Small intestine (tissue), 7 donors: ENCODE results near the gene LRTM2. TPM values are rescaled to one million over a fixed set of nuclear protein-coding genes. Genes with fewer than 3 reads are reported as not detected.

Source experiments
- DNase-seq, 2 donors: peaks; one replicate each; pipeline versions ENCODE4 v3.0.0 to v3.0.0-alpha.2; 2013
- FAIRE-seq: peaks from 2 replicates; lab custom pipeline; 2012; peaks lifted over from hg19 to GRCh38; lab: Jason Lieb, UNC
- H3K27ac ChIP-seq, 3 donors: one replicate each; pipeline ENCODE4 v1.5.1; 2013; ENCODE audit warnings: low read length in 2 of 3, mild to moderate bottlenecking in 2 of 3, control low read depth in 1 of 3, inconsistent platforms in 1 of 3, low read depth in 1 of 3, moderate library complexity in 1 of 3
- H3K27me3 ChIP-seq, 3 donors: one replicate each; pipeline ENCODE4 v1.6.1; 2013; ENCODE audit warnings: low read length in 3 of 3, inconsistent platforms in 1 of 3; ENCODE audit not compliant: control insufficient read depth in 3 of 3, insufficient read depth in 3 of 3
- H3K36me3 ChIP-seq, 3 donors: one replicate each; pipeline ENCODE4 v1.6.1; 2013; ENCODE audit warnings: low read length in 3 of 3, inconsistent platforms in 1 of 3, low read depth in 1 of 3, mild to moderate bottlenecking in 1 of 3, moderate library complexity in 1 of 3; ENCODE audit not compliant: control insufficient read depth in 3 of 3, insufficient read depth in 2 of 3
- H3K4me1 ChIP-seq, 3 donors: one replicate each; pipeline ENCODE4 v1.6.1; 2013; ENCODE audit warnings: low read length in 2 of 3, inconsistent platforms in 1 of 3, low read depth in 1 of 3, mild to moderate bottlenecking in 1 of 3, moderate library complexity in 1 of 3; ENCODE audit not compliant: control insufficient read depth in 3 of 3, insufficient read depth in 2 of 3
- H3K4me3 ChIP-seq, 3 donors: one replicate each; pipeline ENCODE4 v1.5.1; 2013; ENCODE audit warnings: low read length in 3 of 3, control low read depth in 1 of 3, inconsistent platforms in 1 of 3, low read depth in 1 of 3, mild to moderate bottlenecking in 1 of 3, moderate library complexity in 1 of 3
- H3K9me3 ChIP-seq, 2 donors: one replicate each; pipeline ENCODE4 v1.6.1; 2013; ENCODE audit warnings: low read depth in 1 of 2, low read length in 1 of 2; ENCODE audit not compliant: control insufficient read depth in 2 of 2, insufficient read depth in 1 of 2
- WGBS, 3 donors: extraction: QIAGEN DNeasy Blood & Tissue Kit; methylation state at CpG; one replicate each; pipeline ENCODE4 v1.1.7; 2013; 5-methylcytosine and 5-hydroxymethylcytosine counted together
- polyA plus RNA-seq, 4 donors: library from polyadenylated mRNA; stranded (reverse) in 3 of 4; unstranded in 1 of 4; fragments of 200-250 nt in 3 of 4; fragments of 120-200 nt in 1 of 4; gene quantifications; one replicate each; pipeline versions ENCODE4 v1.2.1 to v1.2.3, GENCODE V29; 2013
- donor health status: healthy with polysubstance abuse.
- donor health status: control.
- donor health status: control.
- donor health status: Bipolar disorder and iron deficiency.
- donor health status: healthy.

Gene LRTM2
- polyA plus RNA-seq, 4 donors = 0.03 TPM; not detected in 2

GRCh38 chr12:1872448-1872847 is 52.1 kb downstream of the LRTM2 start:
- Histone ChIP-seq H3K9me3 (peaks cover 0 to 11% of the 10 kb centered on the region in 2 donors), H3K4me1 (no peaks in the 10 kb centered on the region), H3K27ac (no peak overlapping the region), H3K36me3 (no peaks in the 10 kb centered on the region), H3K4me3 (no peak overlapping the region), H3K27me3 (peaks cover 0 to 8% (median 2%) of the 10 kb centered on the region in 3 donors)
- WGBS, 3 donors = 89 to 92% (median 91%) methylated on average over 7 of the region's 7 CpGs
- DNase-seq = no peak
- FAIRE-seq = no peak

- Histone ChIP-seq H3K36me3 (no peaks in the 10 kb centered on the region), H3K27ac (no peak overlapping the region), H3K27me3 (peaks cover 0 to 8% (median 0%) of the 10 kb centered on the region in 3 donors), H3K4me3 (no peak overlapping the region), H3K9me3 (peaks cover 0 to 11% of the 10 kb centered on the region in 2 donors), H3K4me1 (no peaks in the 10 kb centered on the region)
- WGBS, 3 donors = 64 to 69% (median 66%) methylated on average over 5 of the region's 5 CpGs
- FAIRE-seq (no peak), DNase-seq (no peak)
These were observed 53.5 kb downstream of the LRTM2 start for GRCh38 chr12:1873531-1874510.

GRCh38 chr12:1875608-1876007 is 55.2 kb downstream of the LRTM2 start:
- 69 to 77% (median 76%) methylated on average over 6 of the region's 6 CpGs for WGBS, 3 donors
- Histone ChIP-seq H3K27me3 (peaks cover 0 to 8% (median 0%) of the 10 kb centered on the region in 3 donors), H3K4me3 (no peak overlapping the region), H3K4me1 (no peaks in the 10 kb centered on the region), H3K9me3 (peaks cover 0 to 4% of the 10 kb centered on the region in 2 donors), H3K36me3 (no peaks in the 10 kb centered on the region), H3K27ac (no peak overlapping the region)
- FAIRE-seq = no peak
- DNase-seq = no peak

- no peaks in the 10 kb centered on the region for H3K4me1 ChIP-seq
- DNase-seq (no peak), FAIRE-seq (no peak)
- peaks cover 0 to 4% of the 10 kb centered on the region in 2 donors for H3K9me3 ChIP-seq
- no peak overlapping the region for H3K4me3 ChIP-seq
- peaks cover 0 to 8% (median 0%) of the 10 kb centered on the region in 3 donors for H3K27me3 ChIP-seq
- H3K36me3 ChIP-seq = no peaks in the 10 kb centered on the region
- H3K27ac ChIP-seq = no peak overlapping the region
- 75 to 80% (median 75%) methylated on average over 3 of the region's 3 CpGs for WGBS, 3 donors
These were observed 55.7 kb downstream of the LRTM2 start for GRCh38 chr12:1876086-1876485.

GRCh38 chr12:1877169-1877878 is 57.0 kb downstream of the LRTM2 start:
- Histone ChIP-seq H3K4me3 (no peak overlapping the region), H3K36me3 (no peaks in the 10 kb centered on the region), H3K4me1 (no peaks in the 10 kb centered on the region), H3K27me3 (peaks cover 0 to 8% (median 0%) of the 10 kb centered on the region in 3 donors), H3K9me3 (peaks cover 0 to 4% of the 10 kb centered on the region in 2 donors), H3K27ac (no peak overlapping the region)
- 80 to 86% (median 85%) methylated on average over 8 of the region's 8 CpGs for WGBS, 3 donors
- no peak for DNase-seq
- no peak for FAIRE-seq

- H3K4me3 ChIP-seq = no peak overlapping the region
- no peak overlapping the region for H3K27ac ChIP-seq
- H3K36me3 ChIP-seq = no peaks in the 10 kb centered on the region
- no peaks in the 10 kb centered on the region for H3K4me1 ChIP-seq
- no peaks in the 10 kb centered on the region for H3K9me3 ChIP-seq
- peaks cover 0 to 8% (median 0%) of the 10 kb centered on the region in 3 donors for H3K27me3 ChIP-seq
- FAIRE-seq (no peak), DNase-seq (no peak)
- WGBS, 3 donors = 88 to 90% (median 88%) methylated on average over 10 of the region's 10 CpGs
These were observed 57.8 kb downstream of the LRTM2 start for GRCh38 chr12:1878214-1878613.

- no peak for FAIRE-seq
- Histone ChIP-seq H3K4me3 (no peak overlapping the region), H3K27ac (no peak overlapping the region), H3K9me3 (no peaks in the 10 kb centered on the region), H3K36me3 (no peaks in the 10 kb centered on the region), H3K27me3 (peaks cover 0 to 8% (median 0%) of the 10 kb centered on the region in 3 donors), H3K4me1 (no peaks in the 10 kb centered on the region)
- WGBS, 3 donors = 68 to 76% (median 68%) methylated on average over 5 of the region's 5 CpGs
- DNase-seq = no peak
These were observed 58.3 kb downstream of the LRTM2 start for GRCh38 chr12:1878695-1879094.

GRCh38 chr12:1879633-1880032 is 59.3 kb downstream of the LRTM2 start:
- peaks cover 0 to 5% (median 0%) of the 10 kb centered on the region in 3 donors for H3K27me3 ChIP-seq
- H3K36me3 ChIP-seq = no peaks in the 10 kb centered on the region
- H3K4me1 ChIP-seq = no peaks in the 10 kb centered on the region
- 91 to 94% (median 92%) methylated on average over 10 of the region's 10 CpGs for WGBS, 3 donors
- DNase-seq (no peak), FAIRE-seq (no peak)
- no peak overlapping the region for H3K27ac ChIP-seq
- H3K9me3 ChIP-seq = no peaks in the 10 kb centered on the region
- H3K4me3 ChIP-seq = no peak overlapping the region
